ENCODE measurements around the gene PLAU.

GRCh38 chr10:73887294-73888039 is 23.5 kb upstream of the PLAU start:
- TF ChIP-seq, protein P1, sequence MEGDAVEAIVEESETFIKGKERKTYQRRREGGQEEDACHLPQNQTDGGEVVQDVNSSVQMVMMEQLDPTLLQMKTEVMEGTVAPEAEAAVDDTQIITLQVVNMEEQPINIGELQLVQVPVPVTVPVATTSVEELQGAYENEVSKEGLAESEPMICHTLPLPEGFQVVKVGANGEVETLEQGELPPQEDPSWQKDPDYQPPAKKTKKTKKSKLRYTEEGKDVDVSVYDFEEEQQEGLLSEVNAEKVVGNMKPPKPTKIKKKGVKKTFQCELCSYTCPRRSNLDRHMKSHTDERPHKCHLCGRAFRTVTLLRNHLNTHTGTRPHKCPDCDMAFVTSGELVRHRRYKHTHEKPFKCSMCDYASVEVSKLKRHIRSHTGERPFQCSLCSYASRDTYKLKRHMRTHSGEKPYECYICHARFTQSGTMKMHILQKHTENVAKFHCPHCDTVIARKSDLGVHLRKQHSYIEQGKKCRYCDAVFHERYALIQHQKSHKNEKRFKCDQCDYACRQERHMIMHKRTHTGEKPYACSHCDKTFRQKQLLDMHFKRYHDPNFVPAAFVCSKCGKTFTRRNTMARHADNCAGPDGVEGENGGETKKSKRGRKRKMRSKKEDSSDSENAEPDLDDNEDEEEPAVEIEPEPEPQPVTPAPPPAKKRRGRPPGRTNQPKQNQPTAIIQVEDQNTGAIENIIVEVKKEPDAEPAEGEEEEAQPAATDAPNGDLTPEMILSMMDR (IDR thresholded peaks at IDR 0.05; ENCODE audit: low read length) = no peak
- no peak for TF ChIP-seq EZH2phosphoT487 (IDR thresholded peaks at IDR 0.05; ENCODE audit: low read length)

All from MM.1S (cell line).